ENCODE measurements around the gene CASZ1. TPM values are rescaled to one million over a fixed set of nuclear protein-coding genes. Genes with fewer than 3 reads are reported as not detected.

Gene CASZ1
- total RNA-seq, 2 donors from 2014 or later: 45.0 to 56.0 TPM

DNA sequence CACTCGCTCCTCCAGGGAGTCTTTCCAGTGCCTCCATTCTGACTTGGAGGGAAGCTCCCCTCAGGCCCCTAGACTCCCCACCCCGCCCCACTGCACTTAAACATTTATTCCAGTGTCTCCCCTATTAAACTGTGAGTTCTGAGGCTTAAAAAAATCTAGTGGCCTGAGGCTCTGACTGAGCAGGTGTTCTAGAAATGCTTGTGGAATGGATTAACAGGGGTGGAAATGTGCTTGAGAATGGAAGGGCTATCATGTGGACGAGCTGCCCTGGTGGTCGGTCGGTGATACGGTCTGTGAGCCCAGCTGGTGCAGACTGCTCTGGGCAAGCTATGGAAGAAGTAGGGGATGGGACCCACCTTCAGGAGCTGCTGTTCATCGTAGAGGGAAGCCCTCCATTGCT lies 191.5 kb downstream of the CASZ1 start:
- Histone ChIP-seq H3K36me3 (no peaks in the 10 kb centered on the region), H3K9ac (ENCODE audit: low read depth in 2 of 2, low read length in 2 of 2) (no peak overlapping the region), H3K9me3 (no peaks in the 10 kb centered on the region), H3K4me1 (no peaks in the 10 kb centered on the region), H3K4me3 (no peak overlapping the region), H3K27ac (no peak overlapping the region), H3K27me3 (no peaks in the 10 kb centered on the region)
- intact Hi-C loops (cut with DNase I): no loop called here
- TF ChIP-seq, protein P1, sequence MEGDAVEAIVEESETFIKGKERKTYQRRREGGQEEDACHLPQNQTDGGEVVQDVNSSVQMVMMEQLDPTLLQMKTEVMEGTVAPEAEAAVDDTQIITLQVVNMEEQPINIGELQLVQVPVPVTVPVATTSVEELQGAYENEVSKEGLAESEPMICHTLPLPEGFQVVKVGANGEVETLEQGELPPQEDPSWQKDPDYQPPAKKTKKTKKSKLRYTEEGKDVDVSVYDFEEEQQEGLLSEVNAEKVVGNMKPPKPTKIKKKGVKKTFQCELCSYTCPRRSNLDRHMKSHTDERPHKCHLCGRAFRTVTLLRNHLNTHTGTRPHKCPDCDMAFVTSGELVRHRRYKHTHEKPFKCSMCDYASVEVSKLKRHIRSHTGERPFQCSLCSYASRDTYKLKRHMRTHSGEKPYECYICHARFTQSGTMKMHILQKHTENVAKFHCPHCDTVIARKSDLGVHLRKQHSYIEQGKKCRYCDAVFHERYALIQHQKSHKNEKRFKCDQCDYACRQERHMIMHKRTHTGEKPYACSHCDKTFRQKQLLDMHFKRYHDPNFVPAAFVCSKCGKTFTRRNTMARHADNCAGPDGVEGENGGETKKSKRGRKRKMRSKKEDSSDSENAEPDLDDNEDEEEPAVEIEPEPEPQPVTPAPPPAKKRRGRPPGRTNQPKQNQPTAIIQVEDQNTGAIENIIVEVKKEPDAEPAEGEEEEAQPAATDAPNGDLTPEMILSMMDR (IDR thresholded peaks at IDR 0.05): no peak
- no peak for DNase-seq

DNA sequence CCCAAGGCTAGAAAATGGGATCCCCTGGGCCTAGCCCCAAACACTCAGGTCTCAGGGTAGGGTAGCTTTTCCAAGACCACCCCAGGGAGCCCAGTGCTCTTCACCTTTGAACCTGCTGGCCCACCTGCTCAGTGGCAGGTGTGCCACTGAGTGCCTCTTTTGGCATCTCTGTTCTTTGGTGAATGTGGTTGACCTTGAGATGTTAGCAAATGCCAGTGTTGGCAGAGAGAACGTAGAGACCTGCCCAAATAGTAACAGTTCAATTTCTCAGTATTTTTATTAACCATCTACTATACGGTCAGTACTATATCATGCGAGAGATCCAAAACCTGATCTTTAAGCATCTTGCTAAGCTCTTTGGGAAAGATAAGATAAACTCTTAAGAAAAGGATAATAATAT lies 193.5 kb downstream of the CASZ1 start:
- DNase-seq: no peak
- intact Hi-C loops (cut with DNase I): no loop called here

DNA sequence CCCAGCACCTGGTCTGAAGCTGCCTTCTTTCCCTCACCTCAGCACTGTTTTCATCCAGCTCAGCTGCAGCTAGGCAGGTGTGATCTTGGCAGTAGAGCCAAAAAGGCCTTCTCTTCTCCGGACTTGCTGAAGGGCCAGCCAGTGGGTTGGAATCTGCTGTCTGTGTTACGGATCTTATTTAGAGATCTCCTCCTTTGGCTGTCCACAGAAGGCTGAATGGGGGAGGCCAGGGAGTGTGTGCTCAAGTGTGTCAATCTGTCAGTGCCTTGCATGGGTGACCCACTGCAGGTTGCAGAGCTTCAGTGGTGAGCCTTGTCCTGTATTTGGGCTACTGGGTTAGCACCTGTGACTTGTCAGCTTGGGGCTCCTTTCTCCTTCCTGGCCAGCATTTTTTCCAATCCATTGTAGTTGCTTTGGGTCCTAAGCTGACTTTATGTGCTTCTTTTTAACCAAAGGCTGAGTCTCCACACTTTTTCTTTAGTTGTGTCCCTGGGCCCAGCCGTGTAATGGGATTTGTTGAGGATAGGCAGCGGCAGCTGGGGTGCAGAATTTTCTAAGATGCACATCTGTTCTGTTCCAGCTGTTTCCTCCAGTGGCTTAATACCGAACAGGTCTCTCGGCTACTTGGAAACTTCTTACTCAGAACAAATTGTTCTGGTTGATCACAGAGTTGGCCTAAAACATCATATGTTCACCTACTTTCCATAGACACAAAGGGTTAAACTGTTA lies 194.9 kb downstream of the CASZ1 start:
- DNase-seq: no peak
- intact Hi-C loops (cut with DNase I): no loop called here
- TF ChIP-seq, protein P1 (IDR thresholded peaks at IDR 0.05): no peak
- Histone ChIP-seq H3K4me3 (no peak overlapping the region), H3K27me3 (no peaks in the 10 kb centered on the region), H3K27ac (no peak overlapping the region), H3K9me3 (no peaks in the 10 kb centered on the region), H3K9ac (ENCODE audit: low read depth in 2 of 2, low read length in 2 of 2) (no peak overlapping the region), H3K4me1 (no peaks in the 10 kb centered on the region), H3K36me3 (no peaks in the 10 kb centered on the region)

More for the DNA sequence above, 193.5 kb downstream of the CASZ1 start:
- no peaks in the 10 kb centered on the region for H3K4me1 ChIP-seq
- no peaks in the 10 kb centered on the region for H3K36me3 ChIP-seq
- H3K27ac ChIP-seq: no peak overlapping the region
- no peak overlapping the region for H3K9ac ChIP-seq (ENCODE audit: low read depth in 2 of 2, low read length in 2 of 2)
- H3K27me3 ChIP-seq: no peaks in the 10 kb centered on the region
- H3K9me3 ChIP-seq: no peaks in the 10 kb centered on the region
- TF ChIP-seq, protein P1 (IDR thresholded peaks at IDR 0.05): no peak
- no peak overlapping the region for H3K4me3 ChIP-seq

DNA sequence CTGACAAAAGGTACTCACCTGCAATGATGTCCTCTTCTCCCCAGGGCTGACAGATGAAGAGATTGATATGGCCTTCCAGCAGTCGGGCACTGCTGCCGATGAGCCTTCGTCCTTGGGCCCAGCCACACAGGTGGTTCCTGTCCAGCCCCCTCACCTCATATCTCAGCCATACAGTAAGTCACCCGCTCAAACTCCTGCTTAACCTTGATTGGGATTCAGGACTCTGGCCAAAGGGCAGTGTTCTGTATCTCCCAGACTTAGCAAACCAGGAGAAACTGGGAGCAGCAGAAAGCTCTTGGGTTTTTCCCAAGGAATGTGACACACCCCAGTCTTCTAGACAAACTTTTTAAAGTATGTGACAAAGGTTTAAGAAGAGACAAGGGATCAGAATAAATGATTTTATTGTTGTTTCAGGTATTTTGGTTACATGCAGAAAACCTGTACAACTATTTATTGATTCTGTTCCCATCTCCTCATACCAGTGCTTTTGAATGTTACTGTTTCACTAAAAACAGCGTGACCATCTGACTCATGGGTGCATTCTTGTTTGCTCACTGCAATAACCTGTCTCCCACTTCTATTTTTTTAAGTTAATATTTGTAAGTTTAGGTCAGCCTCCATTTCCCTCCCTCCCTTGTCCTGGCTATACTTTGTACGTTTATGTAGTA lies 197.1 kb downstream of the CASZ1 start:
- Histone ChIP-seq H3K27me3 (no peaks in the 10 kb centered on the region), H3K4me1 (no peaks in the 10 kb centered on the region), H3K4me3 (no peak overlapping the region), H3K9ac (ENCODE audit: low read depth in 2 of 2, low read length in 2 of 2) (no peak overlapping the region), H3K9me3 (no peaks in the 10 kb centered on the region), H3K36me3 (no peaks in the 10 kb centered on the region), H3K27ac (no peak overlapping the region)
- intact Hi-C loops (cut with DNase I): no loop called here
- DNase-seq: no peak
- TF ChIP-seq, protein P1 (IDR thresholded peaks at IDR 0.05): no peak

DNA sequence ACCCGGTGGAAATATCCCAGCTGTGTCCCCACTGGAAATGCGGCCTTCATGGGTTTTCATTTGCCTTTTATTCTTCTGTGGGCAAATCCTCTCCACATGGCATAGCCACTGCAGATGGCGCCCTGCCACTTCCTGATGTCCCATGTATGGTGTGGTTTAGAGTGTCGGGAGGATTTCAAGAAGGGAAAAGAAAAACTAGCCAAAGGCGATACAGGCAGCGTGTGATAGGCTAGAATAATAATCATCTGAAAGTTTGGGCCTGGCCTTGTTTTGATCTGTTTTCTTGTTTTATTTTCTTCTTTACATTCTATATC lies 198.1 kb downstream of the CASZ1 start:
- Histone ChIP-seq H3K4me3 (no peak overlapping the region), H3K27ac (no peak overlapping the region), H3K9me3 (no peaks in the 10 kb centered on the region), H3K27me3 (no peaks in the 10 kb centered on the region), H3K36me3 (no peaks in the 10 kb centered on the region), H3K9ac (ENCODE audit: low read depth in 2 of 2, low read length in 2 of 2) (no peak overlapping the region), H3K4me1 (no peaks in the 10 kb centered on the region)
- intact Hi-C loops (cut with DNase I): no loop called here
- TF ChIP-seq, protein P1 (IDR thresholded peaks at IDR 0.05): no peak
- DNase-seq: no peak

Measured in colonic mucosa (tissue), 4 donors.